ENCODE results near the gene CNTN4.
A peak's percentile ranks its signal among the peaks of the same experiment; 100 is the strongest.
"Not testable (repeated sequence)": the region's sequence is repeated elsewhere in the genome, so short reads cannot be mapped to it uniquely, and the experiment has no call there.

The CNTN4 gene

DNA sequence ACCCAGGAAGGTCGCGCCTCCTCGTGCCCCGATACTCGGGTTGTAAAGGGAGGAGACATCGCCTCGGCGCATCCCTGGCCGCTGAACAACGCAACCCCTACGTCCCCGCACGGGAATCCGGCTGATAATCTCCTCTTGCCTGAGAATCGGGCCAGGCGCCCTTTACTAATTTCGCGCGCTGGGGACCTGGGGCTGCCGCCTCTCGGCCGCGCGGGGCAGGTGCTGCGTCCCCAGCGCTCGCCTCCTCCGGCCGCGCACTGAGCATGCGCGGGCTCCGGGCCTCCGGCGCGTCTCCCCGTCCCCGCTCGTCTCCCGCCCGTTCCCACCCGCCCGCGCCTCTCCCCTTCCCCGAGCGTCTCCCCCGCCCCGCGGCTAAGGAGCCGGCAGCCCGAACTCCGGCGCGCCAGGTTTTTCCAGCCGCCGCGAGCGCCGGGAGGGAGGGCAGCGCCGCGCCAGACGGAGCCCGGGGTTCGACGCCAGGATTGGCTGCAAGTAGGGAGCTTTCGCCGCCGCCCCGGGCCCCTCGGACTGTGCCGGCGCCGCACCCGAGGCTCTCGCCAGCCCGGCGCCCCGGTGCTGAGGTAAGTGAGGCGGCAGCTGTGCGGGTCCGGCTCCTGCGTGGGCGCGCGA is at the start of gene CNTN4:
Gene CNTN4 (plus strand): TSS at position 469 of the 630 bp plus-strand sequence.
- Histone ChIP-seq H3K9me3 (ENCODE audit: insufficient read depth, low read length) (no peaks in the 10 kb centered on the region), H3K4me3 (ENCODE audit: insufficient read length, low read depth) (peak within 1 kb of the TSS; percentile 57), H3K4me1 (ENCODE audit: insufficient read depth, insufficient read length) (no peaks in the 10 kb centered on the region), H3K9ac (ENCODE audit: insufficient read length, low read depth) (peak within 1 kb of the TSS; percentile 78), H3K27me3 (ENCODE audit: insufficient read depth, insufficient read length) (peaks cover 57% of the 10 kb centered on the region), H3K36me3 (ENCODE audit: insufficient read depth, insufficient read length, low read length) (no peaks in the 10 kb centered on the region)
- TF ChIP-seq SUZ12 (IDR thresholded peaks at IDR 0.05; ENCODE audit: extremely low read depth, insufficient read depth, insufficient read length) (no peak), ZNF274 (IDR thresholded peaks at IDR 0.05; ENCODE audit: low read depth, low read length) (no peak), YY1 (IDR thresholded peaks at IDR 0.05; ENCODE audit: insufficient read depth, insufficient read length) (no peak)
- peak; percentile 87 for DNase-seq (ENCODE audit: low read depth, low spot score)

- H3K27me3 ChIP-seq (ENCODE audit: insufficient read depth, insufficient read length), result no peaks in the 10 kb centered on the region
Observed at GRCh38 chr3:2061360-2061759, 37.3 kb upstream of the CNTN4 start.

GRCh38 chr3:2071531-2071930 is 27.1 kb upstream of the CNTN4 start:
- no peak for DNase-seq (ENCODE audit: low read depth, low spot score)
- no peak for TF ChIP-seq YY1 (IDR thresholded peaks at IDR 0.05; ENCODE audit: insufficient read depth, insufficient read length)
- TF ChIP-seq SUZ12 (IDR thresholded peaks at IDR 0.05; ENCODE audit: extremely low read depth, insufficient read depth, insufficient read length), result no peak
- TF ChIP-seq ZNF274 (IDR thresholded peaks at IDR 0.05; ENCODE audit: low read depth, low read length), result no peak
- no peaks in the 10 kb centered on the region for H3K4me1 ChIP-seq (ENCODE audit: insufficient read depth, insufficient read length)

More at GRCh38 chr3:2061360-2061759, 37.3 kb upstream of the CNTN4 start:
- H3K9me3 ChIP-seq (ENCODE audit: insufficient read depth, low read length), result no peaks in the 10 kb centered on the region
- no peaks in the 10 kb centered on the region for H3K4me1 ChIP-seq (ENCODE audit: insufficient read depth, insufficient read length)
- H3K4me3 ChIP-seq (ENCODE audit: insufficient read length, low read depth), result no peak overlapping the region
- DNase-seq (ENCODE audit: low read depth, low spot score), result no peak
- H3K9ac ChIP-seq (ENCODE audit: insufficient read length, low read depth), result no peak overlapping the region
- no peaks in the 10 kb centered on the region for H3K36me3 ChIP-seq (ENCODE audit: insufficient read depth, insufficient read length, low read length)
- no peak for TF ChIP-seq SUZ12 (IDR thresholded peaks at IDR 0.05; ENCODE audit: extremely low read depth, insufficient read depth, insufficient read length)

GRCh38 chr3:2078821-2079220 is 19.8 kb upstream of the CNTN4 start:
- no peak for TF ChIP-seq ZNF274 (IDR thresholded peaks at IDR 0.05; ENCODE audit: low read depth, low read length)
- no peak for TF ChIP-seq YY1 (IDR thresholded peaks at IDR 0.05; ENCODE audit: insufficient read depth, insufficient read length)
- no peak for TF ChIP-seq SUZ12 (IDR thresholded peaks at IDR 0.05; ENCODE audit: extremely low read depth, insufficient read depth, insufficient read length)
- Histone ChIP-seq H3K9ac (ENCODE audit: insufficient read length, low read depth) (no peak overlapping the region), H3K4me1 (ENCODE audit: insufficient read depth, insufficient read length) (no peaks in the 10 kb centered on the region), H3K27me3 (ENCODE audit: insufficient read depth, insufficient read length) (no peaks in the 10 kb centered on the region), H3K36me3 (ENCODE audit: insufficient read depth, insufficient read length, low read length) (no peaks in the 10 kb centered on the region), H3K4me3 (ENCODE audit: insufficient read length, low read depth) (no peak overlapping the region), H3K9me3 (ENCODE audit: insufficient read depth, low read length) (no peaks in the 10 kb centered on the region)
- no peak for DNase-seq (ENCODE audit: low read depth, low spot score)

More at GRCh38 chr3:2071531-2071930, 27.1 kb upstream of the CNTN4 start:
- no peaks in the 10 kb centered on the region for H3K27me3 ChIP-seq (ENCODE audit: insufficient read depth, insufficient read length)
- H3K9me3 ChIP-seq (ENCODE audit: insufficient read depth, low read length), result no peaks in the 10 kb centered on the region
- no peak overlapping the region for H3K4me3 ChIP-seq (ENCODE audit: insufficient read length, low read depth)
- H3K9ac ChIP-seq (ENCODE audit: insufficient read length, low read depth), result no peak overlapping the region
- no peaks in the 10 kb centered on the region for H3K36me3 ChIP-seq (ENCODE audit: insufficient read depth, insufficient read length, low read length)

DNA sequence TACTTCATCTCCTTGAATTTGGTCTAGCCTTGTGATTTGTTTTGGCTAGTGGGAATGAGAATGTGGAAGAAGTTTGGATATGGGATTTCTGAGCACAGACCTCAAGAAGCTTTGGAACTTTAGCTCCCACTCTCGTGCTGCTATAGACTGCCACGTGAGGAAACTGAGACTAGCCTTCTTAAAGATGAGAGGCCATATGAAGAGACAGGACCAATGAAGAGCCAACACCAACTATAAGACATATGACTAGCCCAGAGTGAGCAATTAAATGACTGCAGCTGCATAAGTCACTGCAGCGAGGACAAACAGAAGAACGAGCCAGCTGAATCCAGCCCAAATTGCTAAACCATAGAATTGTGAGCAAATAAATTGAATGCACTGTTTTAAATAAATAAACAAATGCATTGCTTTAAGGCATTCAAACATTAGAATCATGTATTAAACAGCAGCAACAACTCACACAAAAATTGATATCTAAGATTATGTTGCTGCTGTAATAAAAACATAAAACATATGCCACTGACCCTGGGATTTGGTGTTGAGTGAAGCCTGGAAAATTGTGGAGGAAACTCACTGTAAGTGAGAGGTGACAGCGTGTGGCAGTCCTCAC is 15.7 kb upstream of the CNTN4 start:
- no peak for DNase-seq (ENCODE audit: low read depth, low spot score)
- no peak overlapping the region for H3K9ac ChIP-seq (ENCODE audit: insufficient read length, low read depth)
- no peaks in the 10 kb centered on the region for H3K4me1 ChIP-seq (ENCODE audit: insufficient read depth, insufficient read length)
- no peaks in the 10 kb centered on the region for H3K27me3 ChIP-seq (ENCODE audit: insufficient read depth, insufficient read length)
- H3K36me3 ChIP-seq (ENCODE audit: insufficient read depth, insufficient read length, low read length), result no peaks in the 10 kb centered on the region
- no peak overlapping the region for H3K4me3 ChIP-seq (ENCODE audit: insufficient read length, low read depth)
- no peaks in the 10 kb centered on the region for H3K9me3 ChIP-seq (ENCODE audit: insufficient read depth, low read length)
- TF ChIP-seq ZNF274 (IDR thresholded peaks at IDR 0.05; ENCODE audit: low read depth, low read length), result no peak
- no peak for TF ChIP-seq YY1 (IDR thresholded peaks at IDR 0.05; ENCODE audit: insufficient read depth, insufficient read length)
- TF ChIP-seq SUZ12 (IDR thresholded peaks at IDR 0.05; ENCODE audit: extremely low read depth, insufficient read depth, insufficient read length), result no peak

GRCh38 chr3:2083558-2083957 is 15.1 kb upstream of the CNTN4 start:
- DNase-seq (ENCODE audit: low read depth, low spot score); H3K36me3 ChIP-seq (ENCODE audit: insufficient read depth, insufficient read length, low read length); H3K4me3 ChIP-seq (ENCODE audit: insufficient read length, low read depth); H3K4me1 ChIP-seq (ENCODE audit: insufficient read depth, insufficient read length); H3K27me3 ChIP-seq (ENCODE audit: insufficient read depth, insufficient read length); H3K9me3 ChIP-seq (ENCODE audit: insufficient read depth, low read length); H3K9ac ChIP-seq (ENCODE audit: insufficient read length, low read depth): not testable (repeated sequence)

DNA sequence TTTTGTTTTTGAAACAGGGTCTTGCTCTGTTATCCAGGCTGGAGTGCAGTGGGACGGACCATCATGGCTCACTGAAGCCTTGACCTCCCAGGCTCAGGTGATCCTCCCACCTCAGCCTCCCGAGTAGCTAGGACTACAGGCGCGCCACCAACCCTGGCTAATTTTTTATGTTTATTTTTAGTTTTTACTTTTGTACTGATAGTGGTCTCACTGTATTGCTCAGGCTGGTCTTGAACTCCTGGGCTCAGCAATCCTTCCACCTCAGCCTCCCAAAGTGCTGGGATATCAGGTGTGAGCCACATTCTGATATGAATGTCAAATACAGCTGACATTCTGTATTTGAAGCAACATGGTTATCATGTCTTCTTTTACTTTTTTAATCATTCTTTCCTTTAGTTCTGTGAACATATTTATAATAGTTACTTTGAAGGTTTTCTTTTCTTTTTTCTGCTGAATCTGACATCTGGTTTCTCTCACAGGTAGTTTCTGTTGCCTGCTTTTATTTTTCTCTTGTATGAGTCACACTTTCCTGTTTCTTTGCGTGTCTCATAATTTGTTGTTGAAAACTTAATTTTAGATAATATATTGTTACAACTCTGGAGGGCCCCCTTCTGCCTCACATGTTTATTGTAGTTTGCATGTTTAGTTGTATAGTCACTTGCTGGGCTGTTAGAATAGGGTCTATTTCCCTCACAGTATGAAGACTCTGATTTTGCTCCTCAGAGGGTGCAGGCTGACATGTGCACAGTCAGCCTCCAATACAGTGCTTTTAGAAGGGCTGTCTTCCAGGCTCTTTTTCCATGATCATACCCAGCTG is 8.4 kb upstream of the CNTN4 start:
- TF ChIP-seq YY1 (IDR thresholded peaks at IDR 0.05; ENCODE audit: insufficient read depth, insufficient read length), result no peak
- no peak for TF ChIP-seq SUZ12 (IDR thresholded peaks at IDR 0.05; ENCODE audit: extremely low read depth, insufficient read depth, insufficient read length)
- no peak for TF ChIP-seq ZNF274 (IDR thresholded peaks at IDR 0.05; ENCODE audit: low read depth, low read length)
- peaks cover under 1% of the 10 kb centered on the region for H3K27me3 ChIP-seq (ENCODE audit: insufficient read depth, insufficient read length)

More for the DNA sequence above, 8.4 kb upstream of the CNTN4 start:
- Histone ChIP-seq H3K9ac (ENCODE audit: insufficient read length, low read depth) (no peak overlapping the region), H3K4me3 (ENCODE audit: insufficient read length, low read depth) (no peak overlapping the region), H3K9me3 (ENCODE audit: insufficient read depth, low read length) (no peaks in the 10 kb centered on the region), H3K4me1 (ENCODE audit: insufficient read depth, insufficient read length) (no peaks in the 10 kb centered on the region), H3K36me3 (ENCODE audit: insufficient read depth, insufficient read length, low read length) (no peaks in the 10 kb centered on the region)
- no peak for DNase-seq (ENCODE audit: low read depth, low spot score)
